Measurements from ENCODE around the gene SLC44A5.

The SLC44A5 gene

GRCh38 chr1:75625795-75626194, 14.9 kb upstream of the SLC44A5 start:
- no peaks in the 10 kb centered on the region for H3K4me1 ChIP-seq (ENCODE audit: control insufficient read depth in 1 of 2, insufficient read depth in 2 of 2, low read length in 2 of 2)
- peaks cover 0 to 3% of the 10 kb centered on the region in 2 donors for H3K27me3 ChIP-seq (ENCODE audit: control insufficient read depth in 1 of 2, insufficient read depth in 2 of 2, low read length in 2 of 2)
- no peak overlapping the region for H3K27ac ChIP-seq (ENCODE audit: low read depth, low read length)
- no peaks in the 10 kb centered on the region for H3K36me3 ChIP-seq (ENCODE audit: control insufficient read depth in 1 of 2, insufficient read depth in 2 of 2, low read length in 2 of 2)
- H3K9ac ChIP-seq (ENCODE audit: low read depth in 1 of 2, low read length in 2 of 2), result no peak overlapping the region
- H3K9me3 ChIP-seq (ENCODE audit: control insufficient read depth in 1 of 2, low read length in 2 of 2), result no peaks in the 10 kb centered on the region
- no peak overlapping the region for H3K4me3 ChIP-seq (ENCODE audit: low read depth in 1 of 2, low read length in 2 of 2)

- H3K4me1 ChIP-seq (ENCODE audit: control insufficient read depth in 1 of 2, insufficient read depth in 2 of 2, low read length in 2 of 2), result peaks cover 13 to 16% of the 10 kb centered on the region in 2 donors
- no peaks in the 10 kb centered on the region for H3K36me3 ChIP-seq (ENCODE audit: control insufficient read depth in 1 of 2, insufficient read depth in 2 of 2, low read length in 2 of 2)
- no peak overlapping the region for H3K9ac ChIP-seq (ENCODE audit: low read depth in 1 of 2, low read length in 2 of 2)
- H3K27me3 ChIP-seq (ENCODE audit: control insufficient read depth in 1 of 2, insufficient read depth in 2 of 2, low read length in 2 of 2), result peaks cover 26 to 44% of the 10 kb centered on the region in 2 donors
- no peak overlapping the region for H3K4me3 ChIP-seq (ENCODE audit: low read depth in 1 of 2, low read length in 2 of 2)
- no peaks in the 10 kb centered on the region for H3K9me3 ChIP-seq (ENCODE audit: control insufficient read depth in 1 of 2, low read length in 2 of 2)
- no peak overlapping the region for H3K27ac ChIP-seq (ENCODE audit: low read depth, low read length)
Measured at GRCh38 chr1:75618382-75618781, 7.5 kb upstream of the SLC44A5 start.

GRCh38 chr1:75616436-75617433, 5.8 kb upstream of the SLC44A5 start:
- Histone ChIP-seq H3K4me1 (ENCODE audit: control insufficient read depth in 1 of 2, insufficient read depth in 2 of 2, low read length in 2 of 2) (peaks cover 13 to 16% of the 10 kb centered on the region in 2 donors), H3K36me3 (ENCODE audit: control insufficient read depth in 1 of 2, insufficient read depth in 2 of 2, low read length in 2 of 2) (no peaks in the 10 kb centered on the region), H3K27ac (ENCODE audit: low read depth, low read length) (no peak overlapping the region), H3K27me3 (ENCODE audit: control insufficient read depth in 1 of 2, insufficient read depth in 2 of 2, low read length in 2 of 2) (peaks cover 32 to 60% of the 10 kb centered on the region in 2 donors), H3K9me3 (ENCODE audit: control insufficient read depth in 1 of 2, low read length in 2 of 2) (no peaks in the 10 kb centered on the region), H3K9ac (ENCODE audit: low read depth in 1 of 2, low read length in 2 of 2) (no peak overlapping the region), H3K4me3 (ENCODE audit: low read depth in 1 of 2, low read length in 2 of 2) (peak overlapping the region; percentile 5 to 28)

- Histone ChIP-seq H3K27me3 (ENCODE audit: control insufficient read depth in 1 of 2, insufficient read depth in 2 of 2, low read length in 2 of 2) (peaks cover 32 to 62% of the 10 kb centered on the region in 2 donors), H3K27ac (ENCODE audit: low read depth, low read length) (no peak overlapping the region)
Measured at GRCh38 chr1:75615613-75616435, 4.9 kb upstream of the SLC44A5 start.

GRCh38 chr1:75614399-75614756, 3.5 kb upstream of the SLC44A5 start:
- H3K27me3 ChIP-seq (ENCODE audit: control insufficient read depth in 1 of 2, insufficient read depth in 2 of 2, low read length in 2 of 2), result peaks cover 32 to 62% of the 10 kb centered on the region in 2 donors
- H3K27ac ChIP-seq (ENCODE audit: low read depth, low read length), result no peak overlapping the region
- H3K4me3 ChIP-seq (ENCODE audit: low read depth in 1 of 2, low read length in 2 of 2), result peak overlapping the region; percentile 55 to 60
- no peaks in the 10 kb centered on the region for H3K9me3 ChIP-seq (ENCODE audit: control insufficient read depth in 1 of 2, low read length in 2 of 2)
- H3K36me3 ChIP-seq (ENCODE audit: control insufficient read depth in 1 of 2, insufficient read depth in 2 of 2, low read length in 2 of 2), result no peaks in the 10 kb centered on the region
- peaks cover 13 to 16% of the 10 kb centered on the region in 2 donors for H3K4me1 ChIP-seq (ENCODE audit: control insufficient read depth in 1 of 2, insufficient read depth in 2 of 2, low read length in 2 of 2)
- H3K9ac ChIP-seq (ENCODE audit: low read depth in 1 of 2, low read length in 2 of 2), result no peak overlapping the region

More at GRCh38 chr1:75615613-75616435, 4.9 kb upstream of the SLC44A5 start:
- Histone ChIP-seq H3K4me3 (ENCODE audit: low read depth in 1 of 2, low read length in 2 of 2) (peak overlapping the region; percentile 33 to 60), H3K9me3 (ENCODE audit: control insufficient read depth in 1 of 2, low read length in 2 of 2) (no peaks in the 10 kb centered on the region), H3K9ac (ENCODE audit: low read depth in 1 of 2, low read length in 2 of 2) (no peak overlapping the region), H3K4me1 (ENCODE audit: control insufficient read depth in 1 of 2, insufficient read depth in 2 of 2, low read length in 2 of 2) (peaks cover 13 to 16% of the 10 kb centered on the region in 2 donors), H3K36me3 (ENCODE audit: control insufficient read depth in 1 of 2, insufficient read depth in 2 of 2, low read length in 2 of 2) (no peaks in the 10 kb centered on the region)

GRCh38 chr1:75613916-75614315, 3.0 kb upstream of the SLC44A5 start:
- H3K4me3 ChIP-seq (ENCODE audit: low read depth in 1 of 2, low read length in 2 of 2), result no peak overlapping the region
- H3K36me3 ChIP-seq (ENCODE audit: control insufficient read depth in 1 of 2, insufficient read depth in 2 of 2, low read length in 2 of 2), result no peaks in the 10 kb centered on the region
- peaks cover 13 to 16% of the 10 kb centered on the region in 2 donors for H3K4me1 ChIP-seq (ENCODE audit: control insufficient read depth in 1 of 2, insufficient read depth in 2 of 2, low read length in 2 of 2)
- H3K9me3 ChIP-seq (ENCODE audit: control insufficient read depth in 1 of 2, low read length in 2 of 2), result no peaks in the 10 kb centered on the region
- no peak overlapping the region for H3K27ac ChIP-seq (ENCODE audit: low read depth, low read length)
- H3K27me3 ChIP-seq (ENCODE audit: control insufficient read depth in 1 of 2, insufficient read depth in 2 of 2, low read length in 2 of 2), result peaks cover 32 to 62% of the 10 kb centered on the region in 2 donors
- no peak overlapping the region for H3K9ac ChIP-seq (ENCODE audit: low read depth in 1 of 2, low read length in 2 of 2)

GRCh38 chr1:75612976-75613375, 2.1 kb upstream of the SLC44A5 start:
- Histone ChIP-seq H3K36me3 (ENCODE audit: control insufficient read depth in 1 of 2, insufficient read depth in 2 of 2, low read length in 2 of 2) (no peaks in the 10 kb centered on the region), H3K9me3 (ENCODE audit: control insufficient read depth in 1 of 2, low read length in 2 of 2) (no peaks in the 10 kb centered on the region), H3K27me3 (ENCODE audit: control insufficient read depth in 1 of 2, insufficient read depth in 2 of 2, low read length in 2 of 2) (peaks cover 31 to 57% of the 10 kb centered on the region in 2 donors), H3K4me3 (ENCODE audit: low read depth in 1 of 2, low read length in 2 of 2) (no peak overlapping the region), H3K27ac (ENCODE audit: low read depth, low read length) (no peak overlapping the region), H3K9ac (ENCODE audit: low read depth in 1 of 2, low read length in 2 of 2) (no peak overlapping the region), H3K4me1 (ENCODE audit: control insufficient read depth in 1 of 2, insufficient read depth in 2 of 2, low read length in 2 of 2) (peaks cover 13 to 16% of the 10 kb centered on the region in 2 donors)

GRCh38 chr1:75602486-75602885, 8.4 kb downstream of the SLC44A5 start:
- H3K36me3 ChIP-seq (ENCODE audit: control insufficient read depth in 1 of 2, insufficient read depth in 2 of 2, low read length in 2 of 2), result no peaks in the 10 kb centered on the region
- no peak overlapping the region for H3K9ac ChIP-seq (ENCODE audit: low read depth in 1 of 2, low read length in 2 of 2)
- no peaks in the 10 kb centered on the region for H3K27me3 ChIP-seq (ENCODE audit: control insufficient read depth in 1 of 2, insufficient read depth in 2 of 2, low read length in 2 of 2)
- H3K4me3 ChIP-seq (ENCODE audit: low read depth in 1 of 2, low read length in 2 of 2), result no peak overlapping the region
- H3K4me1 ChIP-seq (ENCODE audit: control insufficient read depth in 1 of 2, insufficient read depth in 2 of 2, low read length in 2 of 2), result no peaks in the 10 kb centered on the region
- no peaks in the 10 kb centered on the region for H3K9me3 ChIP-seq (ENCODE audit: control insufficient read depth in 1 of 2, low read length in 2 of 2)
- H3K27ac ChIP-seq (ENCODE audit: low read depth, low read length), result no peak overlapping the region

- no peaks in the 10 kb centered on the region for H3K27me3 ChIP-seq (ENCODE audit: control insufficient read depth in 1 of 2, insufficient read depth in 2 of 2, low read length in 2 of 2)
- H3K4me1 ChIP-seq (ENCODE audit: control insufficient read depth in 1 of 2, insufficient read depth in 2 of 2, low read length in 2 of 2), result no peaks in the 10 kb centered on the region
- no peaks in the 10 kb centered on the region for H3K9me3 ChIP-seq (ENCODE audit: control insufficient read depth in 1 of 2, low read length in 2 of 2)
- no peak overlapping the region for H3K4me3 ChIP-seq (ENCODE audit: low read depth in 1 of 2, low read length in 2 of 2)
- no peak overlapping the region for H3K27ac ChIP-seq (ENCODE audit: low read depth, low read length)
- no peak overlapping the region for H3K9ac ChIP-seq (ENCODE audit: low read depth in 1 of 2, low read length in 2 of 2)
- no peaks in the 10 kb centered on the region for H3K36me3 ChIP-seq (ENCODE audit: control insufficient read depth in 1 of 2, insufficient read depth in 2 of 2, low read length in 2 of 2)
Measured at GRCh38 chr1:75600781-75601180, 10.1 kb downstream of the SLC44A5 start.

GRCh38 chr1:75594327-75594726, 16.6 kb downstream of the SLC44A5 start:
- Histone ChIP-seq H3K9me3 (ENCODE audit: control insufficient read depth in 1 of 2, low read length in 2 of 2) (no peaks in the 10 kb centered on the region), H3K4me3 (ENCODE audit: low read depth in 1 of 2, low read length in 2 of 2) (no peak overlapping the region), H3K9ac (ENCODE audit: low read depth in 1 of 2, low read length in 2 of 2) (no peak overlapping the region), H3K4me1 (ENCODE audit: control insufficient read depth in 1 of 2, insufficient read depth in 2 of 2, low read length in 2 of 2) (no peaks in the 10 kb centered on the region), H3K27me3 (ENCODE audit: control insufficient read depth in 1 of 2, insufficient read depth in 2 of 2, low read length in 2 of 2) (no peaks in the 10 kb centered on the region), H3K27ac (ENCODE audit: low read depth, low read length) (no peak overlapping the region), H3K36me3 (ENCODE audit: control insufficient read depth in 1 of 2, insufficient read depth in 2 of 2, low read length in 2 of 2) (no peaks in the 10 kb centered on the region)

All from duodenal mucosa (tissue), 2 donors.